Heart right ventricle (tissue), 16 donors: Measurements from ENCODE around the gene TMEM134. TPM values are rescaled to one million over a fixed set of nuclear protein-coding genes. Genes with fewer than 3 reads are reported as not detected.

Experiments used
- ATAC-seq, 8 donors: fragments of 200-7000 bp; cut with Tn5 transposase; one replicate each; pipeline ENCODE4 v1.9.1; 2020; ENCODE audit warnings: mild to moderate bottlenecking in 8 of 8, moderate library complexity in 8 of 8, moderate number of reproducible peaks in 1 of 8
- DNase-seq, 2 donors: peaks; one replicate each; pipeline ENCODE4 v3.0.0-alpha.2; 2020
- H3K27ac ChIP-seq, 10 donors: fragments of 200-600 bp; sonication (generic) in 2 of 10; one replicate each; pipeline versions ENCODE4 v1.5.0 to v1.8.0; 2020 to 2022; ENCODE audit warnings: mild to moderate bottlenecking in 3 of 10
- H3K27me3 ChIP-seq, 7 donors: fragments of 200-600 bp; one replicate each; pipeline ENCODE4 v1.8.0; 2021 to 2022; ENCODE audit warnings: mild to moderate bottlenecking in 2 of 7
- H3K36me3 ChIP-seq, 9 donors: fragments of 200-600 bp; sonication (generic) in 1 of 9; one replicate each; pipeline versions ENCODE4 v1.5.0 to v1.8.0; 2020 to 2022; ENCODE audit warnings: mild to moderate bottlenecking in 2 of 9
- H3K4me1 ChIP-seq, 9 donors: fragments of 200-600 bp; sonication (generic) in 1 of 9; one replicate each; pipeline versions ENCODE4 v1.5.0 to v1.8.0; 2020 to 2022; ENCODE audit warnings: mild to moderate bottlenecking in 4 of 9
- H3K4me3 ChIP-seq, 10 donors: fragments of 200-600 bp; sonication (generic) in 2 of 10; one replicate each; pipeline versions ENCODE4 v1.5.0 to v1.8.0; 2020 to 2022; ENCODE audit warnings: mild to moderate bottlenecking in 7 of 10, moderate library complexity in 2 of 10
- H3K9me3 ChIP-seq, 11 donors: fragments of 200-600 bp in 10 of 11; sonication (generic) in 2 of 11; one replicate each; pipeline versions ENCODE4 v1.5.0 to v1.8.0; 2013 to 2022; ENCODE audit warnings: mild to moderate bottlenecking in 2 of 11, control low read depth in 1 of 11, moderate library complexity in 1 of 11
- CTCF ChIP-seq, 9 donors: fragments of 200-600 bp; sonication (generic) in 2 of 9; IDR thresholded peaks; one replicate each; pipeline versions ENCODE4 v1.5.0 to v1.8.0; 2021 to 2022; ENCODE audit warnings: antibody characterized with exemption in 9 of 9, mild to moderate bottlenecking in 5 of 9, moderate library complexity in 1 of 9
- WGBS, 2 donors: extraction: QIAGEN DNeasy Blood & Tissue Kit; methylation state at CpG; one replicate each; pipeline ENCODE4 v1.1.7; 2013; ENCODE audit warnings: inconsistent platforms in 1 of 2; 5-methylcytosine and 5-hydroxymethylcytosine counted together
- intact Hi-C, 10 donors: fragments of 100-400 bp; cut with DNase I; formaldehyde crosslinking; loops; one replicate each; pipeline versions ENCODE4 v1.11.1 to v1.14.2; 2022
- polyA plus RNA-seq, 2 donors: library from polyadenylated mRNA; stranded (reverse); fragments of 200-250 nt; gene quantifications; one replicate each; pipeline ENCODE4 v1.2.3, GENCODE V29; 2013
- total RNA-seq, 10 donors: library from RNA; stranded (reverse); fragmentation: NEBNext Ultra II Directional in 3 of 10; extraction: Animal tissue kit (Norgen Biotek cat#: 25700) in 3 of 10; gene quantifications; one replicate each; pipeline versions ENCODE4 v1.2.1 to v1.2.4, GENCODE V29; 2021 to 2023
- donor health status: Arrhythmogenic right ventricular cardiomyopathy.
- donor health status: ischemic (EF 13 %, LVEDD 7.1; RV severe dilation, severe dysfunction).
- donor health status: healthy with polysubstance abuse.
- donor health status: DM: no; HTN: yes; CAD: no.
- donor health status: DM: no; HTN: no; CAD: no.
- donor health status: ischemic (EF 25% LVEDD 6.9; RV normal size, moderate dysfunction).
- donor health status: ischemic (EF 25% LVEDD 5.7; RV mildly dilated, moderate dysfunction).
- donor health status: healthy.
- donor health status: DM: yes; HTN: yes; CAD: no.
- donor health status: Ischemic cardiomyopathy.
- donor health status: ischemic (EF 35%, LVEDD 5.7; RV mildly dilated, moderate dysfunction).
- donor health status: nonischemic (EF 11% LVEDD 7.7; RV severe dilation, severe dysfunction).
- donor health status: DM: yes; HTN: yes; CAD: no.
- donor health status: PGD.
- donor health status: ischemic (EF 29% LVEDD 5.4; RV normal size, mild dysfunction).
- donor health status: nonischemic (EF 23%, LVEDD 6.1; RV moderate dilation, normal function).

The TMEM134 gene
- total and polyA plus RNA-seq, 12 donors: 69.8 to 104 (median 81.2) TPM

- H3K27me3 ChIP-seq: no peaks in the 10 kb centered on the region
- no peak for DNase-seq
- H3K36me3 ChIP-seq: peaks cover 0 to 92% (median 28%) of the 10 kb centered on the region in 9 donors
- peak overlapping the region in 3 of 10 donors; percentile 4 to 93 (median 53) for H3K27ac ChIP-seq
- no peak for ATAC-seq
- peak overlapping the region in 1 of 10 donors; percentile 59 for H3K4me3 ChIP-seq
- WGBS, 2 donors: 87 to 88% methylated on average over 23 to 26 of the region's 26 CpGs
- intact Hi-C loops: no loop called here
- no peaks in the 10 kb centered on the region for H3K9me3 ChIP-seq
- TF ChIP-seq CTCF (IDR thresholded peaks at IDR 0.05): no peak
- peaks cover 0 to 36% (median 20%) of the 10 kb centered on the region in 9 donors for H3K4me1 ChIP-seq
Measured at GRCh38 chr11:67435031-67435726, 33.9 kb downstream of the TMEM134 start.

- TF ChIP-seq CTCF (IDR thresholded peaks at IDR 0.05): no peak
- Histone ChIP-seq H3K27ac (peak overlapping the region in 1 of 10 donors; percentile 50), H3K9me3 (no peaks in the 10 kb centered on the region), H3K4me1 (peaks cover 0 to 36% (median 21%) of the 10 kb centered on the region in 9 donors), H3K4me3 (no peak overlapping the region), H3K27me3 (no peaks in the 10 kb centered on the region), H3K36me3 (peaks cover 0 to 92% (median 28%) of the 10 kb centered on the region in 9 donors)
- no peak for DNase-seq
- intact Hi-C loops: no loop called here
- 83 to 84% methylated on average over 23 of the region's 23 CpGs for WGBS, 2 donors
- peak in 1 of 8 donors; percentile 3 for ATAC-seq
Measured at GRCh38 chr11:67434395-67434881, 34.6 kb downstream of the TMEM134 start.

GRCh38 chr11:67433536-67434394 lies 35.3 kb downstream of the TMEM134 start:
- intact Hi-C loops: no loop called here
- 91 to 92% methylated on average over 22 of the region's 22 CpGs for WGBS, 2 donors
- Histone ChIP-seq H3K36me3 (peaks cover 0 to 86% (median 28%) of the 10 kb centered on the region in 9 donors), H3K9me3 (no peaks in the 10 kb centered on the region), H3K27me3 (no peaks in the 10 kb centered on the region), H3K4me1 (peaks cover 0 to 36% (median 22%) of the 10 kb centered on the region in 9 donors), H3K27ac (peak overlapping the region in 1 of 10 donors; percentile 50), H3K4me3 (no peak overlapping the region)
- TF ChIP-seq CTCF (IDR thresholded peaks at IDR 0.05): no peak
- no peak for ATAC-seq
- DNase-seq: no peak

- H3K27me3 ChIP-seq: no peaks in the 10 kb centered on the region
- H3K27ac ChIP-seq: no peak overlapping the region
- H3K4me1 ChIP-seq: peaks cover 0 to 37% (median 23%) of the 10 kb centered on the region in 9 donors
- no peak for TF ChIP-seq CTCF (IDR thresholded peaks at IDR 0.05)
- ATAC-seq: no peak
- H3K9me3 ChIP-seq: no peaks in the 10 kb centered on the region
- peaks cover 0 to 77% (median 27%) of the 10 kb centered on the region in 9 donors for H3K36me3 ChIP-seq
- 89 to 90% methylated on average over 22 of the region's 22 CpGs for WGBS, 2 donors
- intact Hi-C loops: no loop called here
- no peak for DNase-seq
- H3K4me3 ChIP-seq: no peak overlapping the region
Measured at GRCh38 chr11:67432655-67433349, 36.2 kb downstream of the TMEM134 start.
